ENCODE measurements around the gene TSHZ2. TPM values are rescaled to one million over a fixed set of nuclear protein-coding genes. Genes with fewer than 3 reads are reported as not detected.

TSHZ2 gene
- total RNA-seq, 5 donors from 2014 or later (not counting 1 experiment from before 2014, with no cell fraction given): 20.2 to 42.9 (median 25.8) TPM

DNA sequence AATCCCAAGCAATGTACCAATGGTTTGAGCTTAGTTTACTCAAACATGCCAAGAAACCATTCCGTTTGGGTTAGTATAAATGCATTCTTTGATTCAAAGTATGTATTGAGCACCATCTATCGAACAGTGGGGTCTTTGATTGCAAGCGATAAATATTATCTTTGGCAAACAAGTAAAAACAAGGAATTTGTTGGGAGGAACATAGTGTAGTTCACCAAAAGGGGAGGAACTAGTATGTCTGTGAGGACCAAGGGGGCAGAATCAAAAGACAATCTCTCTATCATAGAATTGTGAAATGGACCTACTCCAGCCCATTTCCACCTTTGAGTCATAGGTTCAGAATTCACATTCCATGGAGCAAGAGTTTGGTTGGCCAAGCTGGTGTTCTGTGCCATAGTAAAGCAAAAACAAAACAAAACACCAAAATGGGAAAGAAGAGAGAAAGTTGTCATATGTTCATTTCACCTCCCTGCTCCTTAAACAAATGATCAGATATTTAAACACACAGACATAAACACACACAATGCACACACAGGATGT is 266.0 kb downstream of the TSHZ2 start:
- peaks cover 3% of the 10 kb centered on the region for H3K36me3 Mint-ChIP-seq
- no peaks in the 10 kb centered on the region for H3K4me1 Mint-ChIP-seq
- CTCF ChIA-PET: no interaction called here

DNA sequence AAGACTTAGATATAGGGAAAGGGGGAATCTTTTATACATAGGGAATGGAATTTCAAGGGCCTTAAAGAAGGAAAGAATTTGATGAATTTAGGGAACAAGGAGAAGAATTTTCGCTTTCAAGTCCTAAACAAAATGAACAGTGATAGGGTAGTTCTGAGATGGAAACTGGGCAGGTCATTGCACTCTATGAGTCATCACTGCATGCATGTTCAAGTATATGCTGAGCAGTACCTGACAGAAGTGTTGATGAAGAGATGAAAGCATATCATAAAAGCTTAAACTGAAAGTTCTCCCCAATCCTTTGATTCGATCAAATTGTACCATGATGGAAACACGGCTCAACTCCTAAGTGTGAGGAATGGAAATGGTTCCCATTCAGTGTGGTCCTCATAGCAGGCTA is 271.0 kb downstream of the TSHZ2 start:
- CTCF ChIA-PET: no interaction called here
- no peaks in the 10 kb centered on the region for H3K27me3 ChIP-seq (replicated peaks in 1 of 2; ENCODE audit: control insufficient read depth in 2 of 2, extremely low read depth in 1 of 2, insufficient read depth in 2 of 2, low read length in 1 of 2)
- no peaks in the 10 kb centered on the region for H3K4me1 ChIP-seq (ENCODE audit: control insufficient read depth in 1 of 2, extremely low read depth in 1 of 2, insufficient read depth in 2 of 2, low read length in 2 of 2)
- peaks cover 0 to 3% (median 0%) of the 10 kb centered on the region in 3 donors for H3K4me1 Mint-ChIP-seq
- no peak overlapping the region for H3K4me3 Mint-ChIP-seq
- WGBS (ENCODE audit: insufficient coverage): 82% methylated on average over 3 of the region's 3 CpGs
- H3K9me3 Mint-ChIP-seq: no peaks in the 10 kb centered on the region
- DNase-seq (no peak), ATAC-seq (replicated peaks in 1 of 4) (no peak)
- H3K9me3 ChIP-seq: no peaks in the 10 kb centered on the region
- no peak overlapping the region for H3K27ac Mint-ChIP-seq
- no peak overlapping the region for H3K27ac ChIP-seq (ENCODE audit: low read length)
- H3K36me3 ChIP-seq (ENCODE audit: control insufficient read depth in 2 of 2, extremely low read depth in 1 of 2, insufficient read depth in 1 of 2, low read length in 1 of 2): no peaks in the 10 kb centered on the region
- no peaks in the 10 kb centered on the region for H3K36me3 Mint-ChIP-seq
- H3K27me3 Mint-ChIP-seq: peaks cover 4 to 13% of the 10 kb centered on the region in 2 donors
- POLR2A ChIA-PET: no interaction called here
- H3K4me3 ChIP-seq (ENCODE audit: control insufficient read depth in 1 of 2, extremely low read depth in 1 of 2, low read length in 1 of 2): no peak overlapping the region

More for the DNA sequence above, 266.0 kb downstream of the TSHZ2 start:
- POLR2A ChIA-PET: no interaction called here
- H3K9me3 ChIP-seq: no peaks in the 10 kb centered on the region
- H3K4me3 ChIP-seq (ENCODE audit: control insufficient read depth in 1 of 2, extremely low read depth in 1 of 2, low read length in 1 of 2): no peak overlapping the region
- H3K27ac ChIP-seq (ENCODE audit: low read length): no peak overlapping the region
- H3K36me3 ChIP-seq (ENCODE audit: control insufficient read depth in 2 of 2, extremely low read depth in 1 of 2, insufficient read depth in 1 of 2, low read length in 1 of 2): no peaks in the 10 kb centered on the region
- WGBS (ENCODE audit: insufficient coverage): 50% methylated on average over 1 of the region's 3 CpGs
- no peak overlapping the region for H3K27ac Mint-ChIP-seq
- no peaks in the 10 kb centered on the region for H3K4me1 ChIP-seq (ENCODE audit: control insufficient read depth in 1 of 2, extremely low read depth in 1 of 2, insufficient read depth in 2 of 2, low read length in 2 of 2)
- H3K27me3 ChIP-seq (replicated peaks in 1 of 2; ENCODE audit: control insufficient read depth in 2 of 2, extremely low read depth in 1 of 2, insufficient read depth in 2 of 2, low read length in 1 of 2): no peaks in the 10 kb centered on the region
- ATAC-seq (replicated peaks in 1 of 4): no peak
- H3K9me3 Mint-ChIP-seq: peaks cover 0 to 10% (median 4%) of the 10 kb centered on the region in 3 donors
- DNase-seq: no peak
- H3K4me3 Mint-ChIP-seq: no peak overlapping the region
- peaks cover 0 to 12% of the 10 kb centered on the region in 2 donors for H3K27me3 Mint-ChIP-seq

- ChIA-PET POLR2A (interaction anchor here in 1 of 2 donors (0.8 kb wide), 1 partner anchor 374 kb away, joined by 3 read pairs; no protein-coding TSS in a partner anchor), CTCF (no interaction called here)
- ATAC-seq (replicated peaks in 1 of 4): no peak
- peaks cover 4 to 14% of the 10 kb centered on the region in 2 donors for H3K27me3 Mint-ChIP-seq
- no peak overlapping the region for H3K4me3 Mint-ChIP-seq
- H3K9me3 ChIP-seq: no peaks in the 10 kb centered on the region
- no CpG with 5 or more reads among the region's 2 CpGs for WGBS (ENCODE audit: insufficient coverage)
- H3K27ac ChIP-seq (ENCODE audit: low read length): no peak overlapping the region
- H3K27ac Mint-ChIP-seq: no peak overlapping the region
- peaks cover 0 to 3% (median 0%) of the 10 kb centered on the region in 3 donors for H3K4me1 Mint-ChIP-seq
- H3K27me3 ChIP-seq (replicated peaks in 1 of 2; ENCODE audit: control insufficient read depth in 2 of 2, extremely low read depth in 1 of 2, insufficient read depth in 2 of 2, low read length in 1 of 2): no peaks in the 10 kb centered on the region
- no peaks in the 10 kb centered on the region for H3K4me1 ChIP-seq (ENCODE audit: control insufficient read depth in 1 of 2, extremely low read depth in 1 of 2, insufficient read depth in 2 of 2, low read length in 2 of 2)
- H3K4me3 ChIP-seq (ENCODE audit: control insufficient read depth in 1 of 2, extremely low read depth in 1 of 2, low read length in 1 of 2): no peak overlapping the region
- DNase-seq: no peak
- H3K36me3 Mint-ChIP-seq: no peaks in the 10 kb centered on the region
- H3K9me3 Mint-ChIP-seq: no peaks in the 10 kb centered on the region
- H3K36me3 ChIP-seq (ENCODE audit: control insufficient read depth in 2 of 2, extremely low read depth in 1 of 2, insufficient read depth in 1 of 2, low read length in 1 of 2): no peaks in the 10 kb centered on the region
Measured at GRCh38 chr20:53244711-53245110, 272.6 kb downstream of the TSHZ2 start.

GRCh38 chr20:53245574-53245973 is 273.4 kb downstream of the TSHZ2 start:
- Mint-ChIP-seq H3K36me3 (no peaks in the 10 kb centered on the region), H3K4me1 (peaks cover 0 to 3% (median 0%) of the 10 kb centered on the region in 3 donors), H3K4me3 (no peak overlapping the region), H3K27me3 (peaks cover 4 to 14% of the 10 kb centered on the region in 2 donors), H3K27ac (no peak overlapping the region), H3K9me3 (no peaks in the 10 kb centered on the region)
- ChIA-PET POLR2A (interaction anchor here in 1 of 2 donors (0.6 kb wide), 1 partner anchor 223 kb away, joined by 4 read pairs; no protein-coding TSS in a partner anchor), CTCF (no interaction called here)
- DNase-seq (no peak), ATAC-seq (replicated peaks in 1 of 4) (no peak)
- H3K9me3 ChIP-seq: no peaks in the 10 kb centered on the region
- no peaks in the 10 kb centered on the region for H3K27me3 ChIP-seq (replicated peaks in 1 of 2; ENCODE audit: control insufficient read depth in 2 of 2, extremely low read depth in 1 of 2, insufficient read depth in 2 of 2, low read length in 1 of 2)
- H3K4me1 ChIP-seq (ENCODE audit: control insufficient read depth in 1 of 2, extremely low read depth in 1 of 2, insufficient read depth in 2 of 2, low read length in 2 of 2): no peaks in the 10 kb centered on the region
- no peak overlapping the region for H3K4me3 ChIP-seq (ENCODE audit: control insufficient read depth in 1 of 2, extremely low read depth in 1 of 2, low read length in 1 of 2)
- WGBS (ENCODE audit: insufficient coverage): no CpG with 5 or more reads among the region's 1 CpG
- no peaks in the 10 kb centered on the region for H3K36me3 ChIP-seq (ENCODE audit: control insufficient read depth in 2 of 2, extremely low read depth in 1 of 2, insufficient read depth in 1 of 2, low read length in 1 of 2)
- H3K27ac ChIP-seq (ENCODE audit: low read length): no peak overlapping the region

GRCh38 chr20:53247468-53248103 is 275.4 kb downstream of the TSHZ2 start:
- Histone ChIP-seq H3K9me3 (no peaks in the 10 kb centered on the region), H3K4me3 (ENCODE audit: control insufficient read depth in 1 of 2, extremely low read depth in 1 of 2, low read length in 1 of 2) (no peak overlapping the region), H3K36me3 (ENCODE audit: control insufficient read depth in 2 of 2, extremely low read depth in 1 of 2, insufficient read depth in 1 of 2, low read length in 1 of 2) (no peaks in the 10 kb centered on the region), H3K4me1 (ENCODE audit: control insufficient read depth in 1 of 2, extremely low read depth in 1 of 2, insufficient read depth in 2 of 2, low read length in 2 of 2) (no peaks in the 10 kb centered on the region), H3K27ac (ENCODE audit: low read length) (no peak overlapping the region), H3K27me3 (replicated peaks in 1 of 2; ENCODE audit: control insufficient read depth in 2 of 2, extremely low read depth in 1 of 2, insufficient read depth in 2 of 2, low read length in 1 of 2) (no peaks in the 10 kb centered on the region)
- no peak overlapping the region for H3K27ac Mint-ChIP-seq
- ATAC-seq (replicated peaks in 1 of 4): no peak
- no peaks in the 10 kb centered on the region for H3K9me3 Mint-ChIP-seq
- H3K27me3 Mint-ChIP-seq: peaks cover 4 to 14% of the 10 kb centered on the region in 2 donors
- H3K4me3 Mint-ChIP-seq: no peak overlapping the region
- peaks cover 0 to 3% (median 0%) of the 10 kb centered on the region in 3 donors for H3K4me1 Mint-ChIP-seq
- POLR2A ChIA-PET: no interaction called here
- no peaks in the 10 kb centered on the region for H3K36me3 Mint-ChIP-seq
- no peak for DNase-seq
- WGBS (ENCODE audit: insufficient coverage): 75% methylated on average over 4 of the region's 9 CpGs
- CTCF ChIA-PET: no interaction called here

GRCh38 chr20:53250456-53250855 is 278.3 kb downstream of the TSHZ2 start:
- Histone ChIP-seq H3K9me3 (no peaks in the 10 kb centered on the region), H3K27ac (ENCODE audit: low read length) (no peak overlapping the region), H3K27me3 (replicated peaks in 1 of 2; ENCODE audit: control insufficient read depth in 2 of 2, extremely low read depth in 1 of 2, insufficient read depth in 2 of 2, low read length in 1 of 2) (peaks cover 0 to 9% of the 10 kb centered on the region in 2 experiments), H3K4me3 (ENCODE audit: control insufficient read depth in 1 of 2, extremely low read depth in 1 of 2, low read length in 1 of 2) (no peak overlapping the region), H3K36me3 (ENCODE audit: control insufficient read depth in 2 of 2, extremely low read depth in 1 of 2, insufficient read depth in 1 of 2, low read length in 1 of 2) (no peaks in the 10 kb centered on the region), H3K4me1 (ENCODE audit: control insufficient read depth in 1 of 2, extremely low read depth in 1 of 2, insufficient read depth in 2 of 2, low read length in 2 of 2) (no peaks in the 10 kb centered on the region)
- WGBS (ENCODE audit: insufficient coverage): 95% methylated on average over 2 of the region's 4 CpGs
- ATAC-seq (replicated peaks in 1 of 4) (no peak), DNase-seq (no peak)
- CTCF ChIA-PET: no interaction called here
- H3K27ac Mint-ChIP-seq: no peak overlapping the region
- POLR2A ChIA-PET: no interaction called here
- H3K27me3 Mint-ChIP-seq: peaks cover 4 to 8% of the 10 kb centered on the region in 2 donors
- peaks cover 0 to 3% (median 0%) of the 10 kb centered on the region in 3 donors for H3K9me3 Mint-ChIP-seq
- H3K36me3 Mint-ChIP-seq: peaks cover 25% of the 10 kb centered on the region
- H3K4me1 Mint-ChIP-seq: peaks cover 0 to 3% (median 0%) of the 10 kb centered on the region in 3 donors
- H3K4me3 Mint-ChIP-seq: no peak overlapping the region

Measured in T-cell (primary cell).